Right atrium auricular region (tissue), 2 donors: ENCODE data around the gene PKDCC. TPM values are rescaled to one million over a fixed set of nuclear protein-coding genes. Genes with fewer than 3 reads are reported as not detected.

ENCODE experiments used
- DNase-seq: peaks from one replicate; pipeline ENCODE4 v3.0.0-alpha.2; 2019; ENCODE audit warnings: low spot score
- H3K27ac ChIP-seq, 2 donors: fragments of 200-600 bp; sonication (generic); 1 replicate in 1 of 2; 2 replicates in 1 of 2; pipeline ENCODE4 v1.5.1; 2016 to 2019
- H3K27me3 ChIP-seq, 2 donors: fragments of 200-600 bp; sonication (generic); one replicate each; pipeline versions ENCODE4 v1.5.1 to v1.6.0; 2017 to 2019
- H3K36me3 ChIP-seq: fragments of 200-600 bp; sonication (generic); one replicate; pipeline ENCODE4 v1.5.1; 2016
- H3K4me1 ChIP-seq, 2 donors: fragments of 200-600 bp; sonication (generic); one replicate each; pipeline versions ENCODE4 v1.5.1 to v1.6.0; 2017 to 2019
- H3K4me3 ChIP-seq, 2 donors: fragments of 200-600 bp; sonication (generic); 1 replicate in 1 of 2; 2 replicates in 1 of 2; pipeline ENCODE4 v1.5.1; 2017 to 2019; ENCODE audit warnings: mild to moderate bottlenecking in 1 of 2, moderate library complexity in 1 of 2
- H3K9me3 ChIP-seq, 2 donors: fragments of 200-600 bp; sonication (generic); one replicate each; pipeline ENCODE4 v1.5.1; 2019
- CTCF ChIP-seq, 2 donors: fragments of 200-600 bp; sonication (generic); IDR thresholded peaks; one replicate each; pipeline ENCODE4 v1.5.1; 2019; ENCODE audit warnings: antibody characterized with exemption in 2 of 2
- total RNA-seq, 2 donors: library from RNA; depleted of rRNA; stranded (reverse); fragments of >200 nt; gene quantifications; one replicate each; pipeline ENCODE4 v1.1.0, GENCODE V29; 2016

The PKDCC gene
- total RNA-seq, 2 donors from 2014 or later: 66.0 to 128 TPM

- no peak for DNase-seq
- Histone ChIP-seq H3K4me1 (peaks cover 0 to 11% of the 10 kb centered on the region in 2 donors), H3K27me3 (no peaks in the 10 kb centered on the region), H3K4me3 (no peak overlapping the region), H3K9me3 (no peaks in the 10 kb centered on the region), H3K27ac (no peak overlapping the region), H3K36me3 (no peaks in the 10 kb centered on the region)
- TF ChIP-seq CTCF (IDR thresholded peaks at IDR 0.05): no peak
Observed at GRCh38 chr2:42094114-42094513, 46.3 kb downstream of the PKDCC start.

- DNase-seq: peak; percentile 84
- Histone ChIP-seq H3K4me1 (peaks cover 0 to 16% of the 10 kb centered on the region in 2 donors), H3K36me3 (no peaks in the 10 kb centered on the region), H3K27ac (no peak overlapping the region), H3K27me3 (no peaks in the 10 kb centered on the region), H3K4me3 (no peak overlapping the region), H3K9me3 (no peaks in the 10 kb centered on the region)
- peak; percentile 69 to 88 for TF ChIP-seq CTCF (IDR thresholded peaks at IDR 0.05)
Observed at GRCh38 chr2:42095923-42096408, 48.1 kb downstream of the PKDCC start.

GRCh38 chr2:42096869-42097591, 49.2 kb downstream of the PKDCC start:
- no peaks in the 10 kb centered on the region for H3K27me3 ChIP-seq
- no peak for TF ChIP-seq CTCF (IDR thresholded peaks at IDR 0.05)
- H3K27ac ChIP-seq: no peak overlapping the region
- DNase-seq: no peak
- no peaks in the 10 kb centered on the region for H3K9me3 ChIP-seq
- H3K4me1 ChIP-seq: peaks cover 0 to 23% of the 10 kb centered on the region in 2 donors
- H3K4me3 ChIP-seq: no peak overlapping the region
- H3K36me3 ChIP-seq: no peaks in the 10 kb centered on the region

- Histone ChIP-seq H3K4me1 (peaks cover 0 to 34% of the 10 kb centered on the region in 2 donors), H3K4me3 (no peak overlapping the region), H3K9me3 (no peaks in the 10 kb centered on the region), H3K27me3 (no peaks in the 10 kb centered on the region), H3K36me3 (no peaks in the 10 kb centered on the region), H3K27ac (peak overlapping the region; percentile 43 to 64)
- TF ChIP-seq CTCF (IDR thresholded peaks at IDR 0.05): no peak
- peak; percentile 79 for DNase-seq
Observed at GRCh38 chr2:42098571-42099437, 51.0 kb downstream of the PKDCC start.

- Histone ChIP-seq H3K4me1 (peaks cover 0 to 34% of the 10 kb centered on the region in 2 donors), H3K4me3 (no peak overlapping the region), H3K27ac (peak overlapping the region; percentile 43 to 64), H3K27me3 (no peaks in the 10 kb centered on the region), H3K36me3 (no peaks in the 10 kb centered on the region), H3K9me3 (no peaks in the 10 kb centered on the region)
- no peak for DNase-seq
- TF ChIP-seq CTCF (IDR thresholded peaks at IDR 0.05): no peak
Observed at GRCh38 chr2:42099438-42100173, 51.8 kb downstream of the PKDCC start.
